Esophagus squamous epithelium (tissue), 4 donors: ENCODE data around the gene RNF169.

Source experiments
- POLR2A ChIP-seq, 4 donors: fragments of 450-650 bp; IDR thresholded peaks; one replicate each; pipeline ENCODE4 v1.6.1; 2017; ENCODE audit warnings: antibody characterized with exemption in 4 of 4, mild to moderate bottlenecking in 4 of 4, moderate library complexity in 3 of 4
- TF ChIP-seq, protein P1 (sequence below), 6 experiments: fragments of 450-650 bp in 4 of 6; fragments of 200-600 bp in 2 of 6; sonication (generic) in 2 of 6; IDR thresholded peaks; one replicate each; pipeline ENCODE4 v1.5.1; 2016 to 2019; ENCODE audit warnings: antibody characterized with exemption in 6 of 6, mild to moderate bottlenecking in 4 of 6, moderate library complexity in 4 of 6

DNA sequence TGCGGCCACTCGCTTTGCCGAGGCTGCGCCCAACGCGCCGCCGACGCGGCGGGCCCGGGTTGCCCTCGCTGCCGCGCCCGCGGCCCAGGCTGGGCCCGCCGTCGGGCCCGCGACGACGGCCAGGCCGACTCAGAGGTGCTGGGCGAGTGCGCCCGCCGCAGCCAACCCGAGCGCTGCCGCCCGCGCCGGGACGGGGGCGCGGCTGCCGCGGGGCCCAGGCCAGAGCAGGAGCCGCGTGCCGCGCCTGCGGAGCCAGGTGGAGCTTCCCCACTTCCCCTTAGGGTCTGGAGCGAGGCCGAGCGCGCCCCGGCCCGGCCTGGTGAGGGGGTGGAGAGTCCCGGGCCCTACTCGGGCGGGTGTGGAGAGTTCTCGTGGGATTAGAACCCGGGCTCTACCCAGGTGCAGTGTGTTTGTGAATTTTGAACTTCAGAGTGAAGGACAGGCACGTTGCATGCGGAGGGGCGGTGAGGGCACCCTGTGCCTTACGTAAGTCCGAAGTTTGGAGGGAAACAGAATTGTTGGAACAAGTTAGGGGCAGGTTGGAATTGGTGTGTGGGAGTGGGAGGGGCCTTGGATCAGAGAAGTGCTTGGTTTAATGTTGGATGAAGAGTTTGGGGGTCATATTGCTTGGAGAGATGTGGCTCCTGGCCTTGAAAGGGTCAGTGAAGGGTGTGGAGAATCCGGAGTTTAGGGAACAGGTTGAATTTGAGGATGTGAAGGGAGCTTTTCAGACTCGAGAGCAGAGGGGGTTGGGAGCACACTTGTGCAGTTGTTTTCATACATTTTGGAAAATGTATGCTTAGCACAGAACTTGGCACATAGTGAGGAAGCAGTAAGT, 697 bp downstream of the RNF169 start:
- TF ChIP-seq, protein P1, sequence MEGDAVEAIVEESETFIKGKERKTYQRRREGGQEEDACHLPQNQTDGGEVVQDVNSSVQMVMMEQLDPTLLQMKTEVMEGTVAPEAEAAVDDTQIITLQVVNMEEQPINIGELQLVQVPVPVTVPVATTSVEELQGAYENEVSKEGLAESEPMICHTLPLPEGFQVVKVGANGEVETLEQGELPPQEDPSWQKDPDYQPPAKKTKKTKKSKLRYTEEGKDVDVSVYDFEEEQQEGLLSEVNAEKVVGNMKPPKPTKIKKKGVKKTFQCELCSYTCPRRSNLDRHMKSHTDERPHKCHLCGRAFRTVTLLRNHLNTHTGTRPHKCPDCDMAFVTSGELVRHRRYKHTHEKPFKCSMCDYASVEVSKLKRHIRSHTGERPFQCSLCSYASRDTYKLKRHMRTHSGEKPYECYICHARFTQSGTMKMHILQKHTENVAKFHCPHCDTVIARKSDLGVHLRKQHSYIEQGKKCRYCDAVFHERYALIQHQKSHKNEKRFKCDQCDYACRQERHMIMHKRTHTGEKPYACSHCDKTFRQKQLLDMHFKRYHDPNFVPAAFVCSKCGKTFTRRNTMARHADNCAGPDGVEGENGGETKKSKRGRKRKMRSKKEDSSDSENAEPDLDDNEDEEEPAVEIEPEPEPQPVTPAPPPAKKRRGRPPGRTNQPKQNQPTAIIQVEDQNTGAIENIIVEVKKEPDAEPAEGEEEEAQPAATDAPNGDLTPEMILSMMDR (IDR thresholded peaks at IDR 0.05), result peak in 1 of 6 experiments; percentile 4
- peak in 1 of 4 donors; percentile 3 for TF ChIP-seq POLR2A (IDR thresholded peaks at IDR 0.05)
